ENCODE data around the gene SH2D1A.

DNA sequence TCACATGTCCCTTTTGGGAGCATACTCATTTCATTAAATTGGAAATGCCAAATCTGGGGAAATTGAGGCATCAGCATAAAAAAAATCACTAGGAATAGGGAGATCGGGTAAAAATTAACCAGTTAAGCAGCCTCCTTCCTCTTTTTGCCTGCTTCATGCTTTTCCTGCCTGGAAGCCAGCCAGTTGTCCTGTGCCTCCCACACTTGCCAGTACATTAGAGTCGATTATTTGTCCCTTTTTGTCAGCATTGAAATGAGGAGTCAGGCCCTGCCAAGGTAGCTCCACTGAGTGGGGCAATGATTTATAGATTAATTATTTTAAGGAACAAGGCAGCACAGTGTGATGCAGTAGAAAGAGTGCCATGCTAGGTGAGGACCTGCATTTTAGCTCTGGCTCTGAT lies 55.3 kb downstream of the SH2D1A start:
- TF ChIP-seq, protein P1, sequence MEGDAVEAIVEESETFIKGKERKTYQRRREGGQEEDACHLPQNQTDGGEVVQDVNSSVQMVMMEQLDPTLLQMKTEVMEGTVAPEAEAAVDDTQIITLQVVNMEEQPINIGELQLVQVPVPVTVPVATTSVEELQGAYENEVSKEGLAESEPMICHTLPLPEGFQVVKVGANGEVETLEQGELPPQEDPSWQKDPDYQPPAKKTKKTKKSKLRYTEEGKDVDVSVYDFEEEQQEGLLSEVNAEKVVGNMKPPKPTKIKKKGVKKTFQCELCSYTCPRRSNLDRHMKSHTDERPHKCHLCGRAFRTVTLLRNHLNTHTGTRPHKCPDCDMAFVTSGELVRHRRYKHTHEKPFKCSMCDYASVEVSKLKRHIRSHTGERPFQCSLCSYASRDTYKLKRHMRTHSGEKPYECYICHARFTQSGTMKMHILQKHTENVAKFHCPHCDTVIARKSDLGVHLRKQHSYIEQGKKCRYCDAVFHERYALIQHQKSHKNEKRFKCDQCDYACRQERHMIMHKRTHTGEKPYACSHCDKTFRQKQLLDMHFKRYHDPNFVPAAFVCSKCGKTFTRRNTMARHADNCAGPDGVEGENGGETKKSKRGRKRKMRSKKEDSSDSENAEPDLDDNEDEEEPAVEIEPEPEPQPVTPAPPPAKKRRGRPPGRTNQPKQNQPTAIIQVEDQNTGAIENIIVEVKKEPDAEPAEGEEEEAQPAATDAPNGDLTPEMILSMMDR (conservative IDR thresholded peaks at IDR 0.05), result no peak
- no peak for TF ChIP-seq EZH2 (IDR thresholded peaks at IDR 0.05; ENCODE audit: low read depth)
